TTC549 (cell line): Measurements from ENCODE around the gene LRG1.

Experiments used
- FAIRE-seq: peaks from 2 replicates; lab custom pipeline; 2012; peaks lifted over from hg19 to GRCh38; lab: Jason Lieb, UNC

LRG1 gene

GRCh38 chr19:4525563-4526002 lies 14.3 kb downstream of the LRG1 start:
- no peak for FAIRE-seq

- no peak for FAIRE-seq
Measured at GRCh38 chr19:4524808-4525562, 14.9 kb downstream of the LRG1 start.

- FAIRE-seq: no peak
Measured at GRCh38 chr19:4523306-4524110, 16.3 kb downstream of the LRG1 start.

GRCh38 chr19:4522291-4523002 lies 17.4 kb downstream of the LRG1 start:
- FAIRE-seq: no peak

- FAIRE-seq: no peak
Measured at GRCh38 chr19:4521888-4522242, 18.0 kb downstream of the LRG1 start.

- no peak for FAIRE-seq
Measured at GRCh38 chr19:4521170-4521887, 18.5 kb downstream of the LRG1 start.

GRCh38 chr19:4519521-4520277 lies 20.1 kb downstream of the LRG1 start:
- FAIRE-seq: no peak

GRCh38 chr19:4519172-4519496 lies 20.7 kb downstream of the LRG1 start:
- FAIRE-seq: no peak

GRCh38 chr19:4518345-4519171 lies 21.3 kb downstream of the LRG1 start, which contains the start of gene PLIN4:
Gene PLIN4, minus strand, starts transcription at chr19:4518486. Its CDS starts 214 bp downstream, at chr19:4518272.
- no peak for FAIRE-seq

- no peak for FAIRE-seq
Measured at GRCh38 chr19:4517451-4518057, 22.3 kb downstream of the LRG1 start.

GRCh38 chr19:4516939-4517300 lies 22.9 kb downstream of the LRG1 start:
- FAIRE-seq: no peak

- no peak for FAIRE-seq
Measured at GRCh38 chr19:4516199-4516938, 23.5 kb downstream of the LRG1 start.

- no peak for FAIRE-seq
Measured at GRCh38 chr19:4515732-4516131, 24.1 kb downstream of the LRG1 start.

- no peak for FAIRE-seq
Measured at GRCh38 chr19:4513248-4513647, 26.6 kb downstream of the LRG1 start.

- no peak for FAIRE-seq
Measured at GRCh38 chr19:4512070-4512469, 27.8 kb downstream of the LRG1 start.

- no peak for FAIRE-seq
Measured at GRCh38 chr19:4511300-4512054, 28.4 kb downstream of the LRG1 start.

- no peak for FAIRE-seq
Measured at GRCh38 chr19:4510435-4511255, 29.2 kb downstream of the LRG1 start.

- FAIRE-seq: no peak
Measured at GRCh38 chr19:4508698-4509097, 31.1 kb downstream of the LRG1 start.
